LoVo (cell line): Measurements from ENCODE around the gene ITPR1.

ENCODE experiments used
- DNase-seq: peaks from one replicate; pipeline ENCODE4 v3.0.0-alpha.2; 2016; ENCODE audit warnings: low spot score

ITPR1 gene

GRCh38 chr3:4533489-4534443, 40.6 kb downstream of the ITPR1 start:
- DNase-seq = no peak

DNA sequence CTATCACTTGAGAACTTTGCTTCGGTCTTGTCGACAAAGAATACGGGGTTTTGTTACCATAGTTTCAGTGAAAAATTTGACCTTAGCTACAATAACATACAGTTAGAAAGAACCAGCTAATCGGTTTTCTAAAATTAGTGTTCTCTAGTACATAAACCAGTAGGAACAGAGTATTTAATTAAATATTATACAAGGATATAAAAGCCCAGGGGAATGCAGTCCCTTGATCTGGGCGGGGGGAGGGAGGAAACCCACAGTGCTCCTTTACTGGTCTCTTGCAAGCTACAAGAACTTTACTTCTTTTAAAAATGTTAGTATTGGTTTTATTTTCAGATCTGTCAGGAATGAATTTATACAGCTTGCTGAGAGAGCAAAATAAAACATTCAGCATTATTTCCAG, 41.8 kb downstream of the ITPR1 start:
- no peak for DNase-seq

DNA sequence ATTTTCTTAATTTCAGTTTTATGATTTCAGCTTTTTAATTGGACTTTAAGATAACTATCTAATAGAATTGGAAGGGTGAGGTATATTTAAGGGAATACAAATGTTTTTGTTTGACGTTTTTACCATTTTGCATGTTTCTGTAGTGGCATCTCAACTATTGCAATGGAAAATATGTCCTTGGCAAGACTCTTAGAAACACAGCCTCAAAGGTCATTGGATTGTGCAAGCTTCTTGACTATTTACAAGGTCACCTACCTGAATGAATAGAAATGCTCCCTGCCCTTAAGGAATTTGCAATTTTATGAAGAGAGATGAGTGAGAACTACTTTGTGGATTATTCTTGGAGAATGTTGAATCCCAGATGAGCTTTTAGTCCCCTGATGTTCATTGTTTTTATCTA, 43.1 kb downstream of the ITPR1 start:
- no peak for DNase-seq

- DNase-seq = no peak
Measured at GRCh38 chr3:4540267-4540666, 47.1 kb downstream of the ITPR1 start.

DNA sequence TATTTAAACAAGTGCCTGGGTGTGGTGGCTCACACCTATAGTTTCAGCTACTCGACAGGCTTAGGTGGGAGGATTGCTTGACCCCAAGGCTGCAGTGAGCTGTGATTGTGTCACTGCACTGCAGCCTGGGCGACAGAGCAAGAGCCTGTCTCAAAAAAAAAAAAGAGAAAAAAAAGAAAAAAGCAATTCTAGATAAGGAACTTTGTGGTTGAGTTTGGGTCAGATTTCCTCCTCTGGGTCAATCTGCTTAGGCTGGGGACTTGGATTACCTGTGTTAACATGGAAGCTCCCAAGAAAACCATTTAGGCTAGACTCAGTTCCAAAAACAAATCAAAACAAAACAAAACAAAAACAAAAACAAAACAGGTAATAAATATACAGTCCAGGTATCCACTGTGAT, 50.0 kb downstream of the ITPR1 start:
- no peak for DNase-seq

DNA sequence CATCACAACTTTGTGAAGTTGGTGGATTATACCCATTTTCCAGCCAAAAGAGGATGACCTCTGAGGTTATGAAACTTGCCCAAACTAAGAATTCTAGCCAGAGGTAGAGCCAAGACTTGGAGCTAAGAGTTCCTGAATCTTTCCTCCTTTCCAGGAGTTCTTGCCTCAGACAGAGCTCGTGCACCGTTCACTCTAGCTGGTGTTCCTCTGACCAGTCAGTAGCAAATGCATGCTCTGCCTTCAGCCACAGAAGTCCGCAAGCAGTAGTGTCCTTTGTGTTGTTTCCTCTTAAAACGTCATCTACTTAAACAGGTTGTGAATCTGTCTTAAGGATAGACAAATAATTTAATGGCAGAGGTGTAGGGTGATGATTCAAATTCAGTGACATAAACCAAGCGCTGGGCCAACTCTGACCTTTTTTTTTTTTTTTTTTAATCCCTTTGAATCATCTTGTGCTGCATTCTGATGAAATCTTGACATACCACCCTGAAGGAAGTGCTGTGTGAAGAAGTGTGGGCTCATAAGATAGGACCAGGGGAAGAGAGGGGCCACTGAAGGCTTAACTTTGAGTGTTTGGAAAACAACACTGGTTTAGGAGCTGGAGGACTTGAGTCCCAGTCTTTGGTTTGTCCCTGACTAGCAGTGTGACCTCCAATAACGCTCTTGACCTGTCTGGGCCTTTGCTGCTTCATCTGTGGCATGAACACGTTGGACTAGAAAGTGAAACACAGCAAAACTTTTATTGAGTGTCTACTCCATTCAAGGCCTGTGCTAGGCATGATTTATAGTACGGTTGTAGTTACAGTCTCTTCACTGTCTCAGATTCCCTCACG, 53.4 kb downstream of the ITPR1 start:
- DNase-seq = no peak

GRCh38 chr3:4547799-4548198, 54.7 kb downstream of the ITPR1 start:
- no peak for DNase-seq

DNA sequence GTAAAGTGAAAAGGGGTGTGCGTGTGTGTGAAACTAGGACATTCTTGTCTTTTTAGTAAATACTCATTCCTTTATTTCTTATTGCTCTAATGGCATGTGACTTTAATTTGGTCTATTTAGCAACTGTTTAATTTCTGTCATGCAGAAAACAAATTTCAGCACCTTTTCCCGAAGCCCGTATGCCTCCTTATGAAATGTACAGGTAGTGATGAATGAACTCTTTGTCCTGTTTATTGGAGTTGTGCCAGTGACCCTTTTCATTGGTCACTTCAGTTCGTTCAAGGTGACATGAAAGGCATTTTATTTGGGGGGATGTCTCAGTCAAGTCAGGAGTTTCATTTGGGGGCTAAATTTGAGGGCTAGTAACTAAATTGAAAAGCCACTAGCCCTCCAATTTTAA, 55.2 kb downstream of the ITPR1 start:
- no peak for DNase-seq

- DNase-seq = no peak
Measured at GRCh38 chr3:4548780-4549179, 55.6 kb downstream of the ITPR1 start.

DNA sequence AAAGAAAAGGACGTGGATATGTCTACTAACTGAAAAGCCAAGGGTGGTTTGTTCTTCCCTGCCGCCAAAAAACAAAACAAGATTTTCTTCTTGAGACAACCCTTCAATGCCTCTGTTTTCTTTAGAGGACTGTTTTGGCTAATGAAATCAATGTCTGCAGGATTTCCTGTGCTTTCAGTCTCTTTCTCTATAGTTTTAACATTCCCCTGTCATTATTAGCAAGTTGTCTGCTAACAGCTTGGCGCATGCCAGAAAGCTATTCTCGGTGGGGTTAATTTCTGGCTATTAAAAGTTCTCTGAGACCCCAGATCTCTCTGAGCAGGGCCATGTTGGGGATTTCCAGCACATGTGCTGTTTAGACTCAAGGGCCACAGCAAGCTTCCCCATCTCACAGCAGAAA, 56.7 kb downstream of the ITPR1 start:
- DNase-seq = no peak

- no peak for DNase-seq
Measured at GRCh38 chr3:4551051-4551711, 58.0 kb downstream of the ITPR1 start.

- DNase-seq = no peak
Measured at GRCh38 chr3:4551794-4552442, 58.8 kb downstream of the ITPR1 start.

- DNase-seq = no peak
Measured at GRCh38 chr3:4552811-4553210, 59.7 kb downstream of the ITPR1 start.

GRCh38 chr3:4561661-4562060, 68.5 kb downstream of the ITPR1 start:
- no peak for DNase-seq

DNA sequence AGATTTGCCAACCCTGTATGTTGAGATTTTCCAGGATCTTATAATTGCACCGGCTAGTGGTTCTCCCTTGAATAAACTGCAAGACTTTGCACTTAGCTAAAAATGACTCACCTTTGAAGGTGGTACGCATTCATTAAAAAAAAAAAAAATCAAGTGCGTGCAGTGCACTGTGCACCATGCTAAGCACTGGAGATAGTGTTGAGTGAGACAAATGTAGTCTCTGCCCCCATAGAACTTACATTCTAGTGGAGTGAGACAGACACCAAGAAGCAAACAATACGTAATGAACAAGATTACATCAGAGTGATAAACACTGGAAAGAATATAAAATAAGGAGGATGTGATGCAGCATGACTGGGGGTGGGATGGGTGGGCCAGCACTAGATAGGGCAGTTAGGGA, 69.4 kb downstream of the ITPR1 start:
- no peak for DNase-seq

DNA sequence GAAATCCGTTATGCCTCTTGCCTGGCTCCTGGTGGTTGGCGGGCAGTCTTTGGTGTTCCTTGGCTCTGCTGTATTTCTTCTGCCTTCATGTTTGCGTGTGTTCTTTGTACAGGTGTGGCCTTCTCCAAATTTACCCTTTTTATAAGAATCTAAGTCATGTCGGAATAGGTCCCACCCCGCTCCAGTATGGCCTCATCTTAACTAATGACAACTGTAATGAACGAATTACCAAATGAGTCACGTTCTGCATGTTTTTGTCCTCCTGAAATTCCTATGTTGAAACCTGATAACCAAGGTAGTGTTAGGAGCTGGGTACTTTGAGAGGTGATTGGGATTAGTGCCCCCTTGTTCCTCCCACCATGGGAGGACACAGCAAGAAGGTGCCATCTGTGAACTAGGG, 71.1 kb downstream of the ITPR1 start:
- DNase-seq = no peak

GRCh38 chr3:4564928-4565586, 71.9 kb downstream of the ITPR1 start:
- DNase-seq = no peak

DNA sequence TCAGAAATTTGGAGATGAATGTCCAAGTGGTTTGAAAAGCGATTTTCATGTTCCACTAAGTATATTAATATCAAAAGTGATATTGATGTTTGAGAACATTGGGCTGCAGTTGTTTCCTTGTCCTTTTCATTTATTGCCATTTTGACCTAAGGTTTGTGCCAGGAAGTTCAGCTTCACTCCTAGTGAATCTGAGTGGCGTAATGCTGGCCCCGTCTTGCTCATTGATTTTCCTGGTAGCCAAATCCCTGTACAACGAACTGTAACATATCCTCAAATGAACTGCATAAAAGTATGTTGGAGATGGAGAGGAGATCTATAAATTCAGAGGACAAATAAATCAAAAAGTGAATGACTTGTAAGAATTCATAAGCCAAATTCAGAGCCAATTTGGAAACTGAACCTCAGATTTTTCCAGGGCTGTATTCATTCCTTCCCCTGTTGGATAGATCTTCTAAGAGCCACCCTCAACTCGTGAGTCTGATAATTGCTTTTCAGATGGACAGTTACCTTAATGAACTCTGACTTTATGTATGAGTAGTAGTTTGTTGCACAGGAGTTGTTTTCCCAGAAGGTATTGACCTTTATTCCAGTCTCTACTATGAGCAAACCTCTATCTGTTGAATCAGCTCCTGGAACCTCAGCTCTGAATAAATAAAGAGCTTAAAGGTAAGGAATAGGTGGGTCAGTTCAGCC, 72.8 kb downstream of the ITPR1 start:
- DNase-seq = no peak

DNA sequence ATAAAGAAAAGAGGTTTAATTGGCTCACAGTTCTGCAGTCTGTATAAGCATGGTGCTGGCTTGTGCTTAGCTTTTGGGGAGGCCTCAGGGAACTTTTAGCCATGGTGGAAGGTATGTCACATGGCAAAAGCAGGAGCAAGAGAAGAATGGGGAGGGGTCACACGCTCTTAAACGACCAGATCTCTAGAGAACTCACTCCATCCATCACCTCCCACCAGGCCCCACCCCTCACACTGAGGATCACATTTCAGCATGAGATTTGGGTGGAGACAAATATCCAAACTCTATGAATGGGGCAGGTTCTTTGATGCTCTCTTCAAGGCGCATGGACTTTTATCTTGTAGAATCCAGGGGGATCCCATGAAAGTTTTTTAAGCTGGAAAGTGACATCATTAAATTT, 75.7 kb downstream of the ITPR1 start:
- no peak for DNase-seq

DNA sequence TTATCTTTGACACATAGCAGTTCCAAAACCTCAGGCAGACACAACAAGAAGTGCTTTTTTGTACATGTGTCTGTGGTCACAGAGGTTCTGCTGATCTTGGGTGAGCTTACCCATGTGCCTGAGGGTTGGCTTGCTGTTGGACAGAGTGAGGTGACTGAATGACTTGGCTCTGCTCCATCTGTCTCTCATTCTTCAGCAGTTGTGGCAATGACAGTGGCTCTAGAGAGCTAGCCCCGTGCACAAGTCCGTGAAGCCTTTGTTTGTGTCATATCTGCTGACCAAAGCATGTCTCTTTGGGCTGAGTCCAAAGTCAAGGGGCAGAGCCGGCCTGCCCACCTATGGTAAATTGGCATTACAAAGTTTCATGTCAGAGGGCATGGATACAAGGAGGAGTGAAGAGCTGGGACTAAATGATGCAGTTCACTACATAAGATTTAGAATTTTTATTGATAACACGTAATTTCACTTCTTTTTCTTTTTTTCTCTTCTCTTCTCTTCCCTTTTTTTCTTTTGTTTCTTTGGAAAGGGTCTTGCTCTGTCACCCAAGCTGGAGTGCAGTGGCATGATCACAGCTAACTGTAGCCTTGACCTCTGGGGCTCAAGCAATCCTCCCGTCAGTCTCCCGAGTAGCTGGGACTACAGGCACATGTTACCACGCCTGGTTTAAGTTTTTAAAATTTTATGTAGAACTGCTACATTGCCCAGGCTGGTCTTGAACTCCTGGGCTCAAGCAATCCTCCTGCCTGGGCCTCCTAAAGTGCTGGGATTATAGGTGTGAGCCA, 77.9 kb downstream of the ITPR1 start:
- no peak for DNase-seq
